A549 (cell line): ENCODE data around the gene MB21D2. TPM values are rescaled to one million over a fixed set of nuclear protein-coding genes. Genes with fewer than 3 reads are reported as not detected.

Source experiments
- ATAC-seq, 2 experiments: fragments of 200-7000 bp in 1 of 2; fragments of >200 bp in 1 of 2; cut with Nextera tagmentation in 1 of 2; cut with Tn5 transposase in 1 of 2; 3 replicates each; pipeline versions ENCODE4 v1.8.0 to v1.9.1; 2018 to 2020; ENCODE audit warnings: mild to moderate bottlenecking in 1 of 2, moderate library complexity in 1 of 2
- CTCF ChIA-PET: fragments of 300-600 bp; sonication (Branson Sonifier 250); formaldehyde crosslinking; extraction: SDS; loops from one replicate; lab custom pipeline; 2021; ENCODE audit warnings: antibody characterized with exemption, inconsistent platforms; lab: Yijun Ruan, JAX
- POLR2A ChIA-PET: fragments of 350-600 bp; formaldehyde crosslinking; extraction: SDS; loops from one replicate; lab custom pipeline; 2021; ENCODE audit warnings: antibody characterized with exemption, inconsistent platforms; lab: Yijun Ruan, JAX
- DNase-seq, 2 experiments: peaks; one replicate each; pipeline versions ENCODE4 v3.0.0 to v3.0.0-alpha.2; 2011 to 2016; ENCODE audit warnings: low read depth in 1 of 2, low spot score in 1 of 2
- FAIRE-seq: peaks from 2 replicates; lab custom pipeline; 2011; peaks lifted over from hg19 to GRCh38; lab: Jason Lieb, UNC
- H3K27ac ChIP-seq, 2 experiments: fragments of >200 bp; sonication (Bioruptor Twin); formaldehyde crosslinking; 3 replicates each; pipeline ENCODE4 v1.5.1; 2016 to 2017
- H3K4me1 ChIP-seq: fragments of >200 bp; sonication (Bioruptor Twin); formaldehyde crosslinking; 3 replicates; pipeline ENCODE4 v1.6.1; 2016
- H3K4me2 ChIP-seq: fragments of >200 bp; sonication (Bioruptor Twin); formaldehyde crosslinking; 3 replicates; pipeline ENCODE4 v1.6.1; 2016
- H3K4me3 ChIP-seq: fragments of >200 bp; sonication (Bioruptor Twin); formaldehyde crosslinking; 3 replicates; pipeline ENCODE4 v1.5.1; 2016
- H3K9me3 ChIP-seq: fragments of >200 bp; sonication (Bioruptor Twin); formaldehyde crosslinking; 3 replicates; pipeline ENCODE4 v1.6.1; 2016
- CBX2 ChIP-seq: fragments of 200-600 bp; sonication (generic); IDR thresholded peaks from 2 replicates; pipeline ENCODE4 v1.6.1; 2016; ENCODE audit warnings: low read depth, mild to moderate bottlenecking, borderline replicate concordance
- CBX8 ChIP-seq: fragments of 200-600 bp; sonication (generic); IDR thresholded peaks from 2 replicates; pipeline ENCODE4 v1.6.1; 2016
- CEBPB ChIP-seq, 2 experiments: fragments of >200 bp in 1 of 2; sonication (Bioruptor Twin) in 1 of 2; formaldehyde crosslinking in 1 of 2; IDR thresholded peaks; 2 replicates each; pipeline ENCODE4 v1.6.1; 2012 to 2016
- CHD2 ChIP-seq: fragments of 150-350 bp; IDR thresholded peaks from 2 replicates; pipeline ENCODE4 v1.6.1; 2014; ENCODE audit warnings: low read length; ENCODE audit not compliant: partially characterized antibody
- CTCF ChIP-seq: fragments of >200 bp; sonication (Bioruptor Twin); formaldehyde crosslinking; IDR thresholded peaks from 3 replicates; pipeline ENCODE4 v1.5.1; 2016
- EP300 ChIP-seq, 2 experiments: fragments of >200 bp; sonication (Bioruptor Twin); formaldehyde crosslinking; IDR thresholded peaks; 2 replicates in 1 of 2; 3 replicates in 1 of 2; pipeline ENCODE4 v1.6.1; 2016 to 2017
- FOSL2 ChIP-seq, 2 experiments: fragments of 450-650 bp in 1 of 2; fragments of >200 bp in 1 of 2; sonication (Bioruptor Twin) in 1 of 2; formaldehyde crosslinking; IDR thresholded peaks; 2 replicates each; pipeline versions ENCODE4 v1.5.0 to v1.6.1; 2016 to 2020; ENCODE audit warnings: mild to moderate bottlenecking in 1 of 2, moderate library complexity in 1 of 2
- HDAC2 ChIP-seq: fragments of 200-600 bp; sonication (generic); IDR thresholded peaks from 2 replicates; pipeline ENCODE4 v1.6.1; 2016
- HMGXB4 ChIP-seq: fragments of 250-450 bp; sonication (Bioruptor Pico); IDR thresholded peaks from 2 replicates; pipeline ENCODE4 v1.5.0; 2021; ENCODE audit warnings: mild to moderate bottlenecking, moderate library complexity, borderline replicate concordance
- HOXB5 ChIP-seq: fragments of 250-450 bp; sonication (Bioruptor Pico); IDR thresholded peaks from 2 replicates; pipeline ENCODE4 v1.5.0; 2020; ENCODE audit warnings: mild to moderate bottlenecking, moderate library complexity
- JUN ChIP-seq, 2 experiments: fragments of >200 bp; sonication (Bioruptor Twin); formaldehyde crosslinking; IDR thresholded peaks; 2 replicates in 1 of 2; 3 replicates in 1 of 2; pipeline ENCODE4 v1.6.1; 2016 to 2017
- NFE2L2 ChIP-seq: fragments of 150-350 bp; conservative IDR thresholded peaks from 2 replicates; pipeline ENCODE4 v1.6.1; 2014; ENCODE audit warnings: low read length
- PBX3 ChIP-seq: IDR thresholded peaks from 2 replicates; pipeline ENCODE4 v1.6.1; 2012
- PHF8 ChIP-seq: fragments of 200-600 bp; sonication (generic); IDR thresholded peaks from 2 replicates; pipeline ENCODE4 v1.6.1; 2016; ENCODE audit warnings: low read depth, mild to moderate bottlenecking, antibody characterized with exemption, moderate library complexity, borderline replicate concordance
- POLR2AphosphoS2 ChIP-seq: conservative IDR thresholded peaks from 2 replicates; pipeline ENCODE4 v1.6.1; 2012; ENCODE audit warnings: low read length, improper control_type of control experiment, inconsistent platforms
- RAD21 ChIP-seq, 2 experiments: fragments of >200 bp in 1 of 2; sonication (Bioruptor Twin) in 1 of 2; formaldehyde crosslinking in 1 of 2; IDR thresholded peaks in 1 of 2; conservative IDR thresholded peaks in 1 of 2; 2 replicates in 1 of 2; 3 replicates in 1 of 2; pipeline ENCODE4 v1.6.1; 2012 to 2018; ENCODE audit warnings: inconsistent platforms in 1 of 2
- SMC3 ChIP-seq: fragments of >200 bp; sonication (Bioruptor Twin); formaldehyde crosslinking; IDR thresholded peaks from 3 replicates; pipeline ENCODE4 v1.6.1; 2018; ENCODE audit warnings: inconsistent platforms
- SREBF2 ChIP-seq: fragments of 450-650 bp; IDR thresholded peaks from 2 replicates; pipeline ENCODE4 v1.6.1; 2014; ENCODE audit warnings: mild to moderate bottlenecking, moderate library complexity
- ZNF302 ChIP-seq: fragments of 250-450 bp; sonication (Bioruptor Pico); IDR thresholded peaks from 2 replicates; pipeline ENCODE4 v1.9.0; 2021; ENCODE audit warnings: inconsistent platforms, mild to moderate bottlenecking, moderate library complexity
- WGBS: methylation state at CpG from one replicate; pipeline ENCODE4 v1.1.6; 2017; ENCODE audit errors: missing lambda C conversion rate; 5-methylcytosine and 5-hydroxymethylcytosine counted together
- polyA plus RNA-seq, 4 experiments: library from polyadenylated mRNA; depleted of rRNA in 3 of 4; stranded (reverse); fragments of >200 nt; fragmentation: RNase III in 1 of 4; extraction: RNeasy Plus Mini Kit Qiagen cat#74134 plus additional on column Dnase treatment in 1 of 4; gene quantifications; 2 replicates in 3 of 4; 3 replicates in 1 of 4; pipeline ENCODE4 v1.2.3, GENCODE V29; 2011 to 2017
- TF ChIP-seq, protein P1 (sequence below): IDR thresholded peaks from 2 replicates; pipeline ENCODE4 v1.6.1; 2012

The MB21D2 gene
- polyA plus RNA-seq, 2 of the 4 experiments (the other 2 are of a cell fraction), result 4.8 to 7.5 TPM

DNA sequence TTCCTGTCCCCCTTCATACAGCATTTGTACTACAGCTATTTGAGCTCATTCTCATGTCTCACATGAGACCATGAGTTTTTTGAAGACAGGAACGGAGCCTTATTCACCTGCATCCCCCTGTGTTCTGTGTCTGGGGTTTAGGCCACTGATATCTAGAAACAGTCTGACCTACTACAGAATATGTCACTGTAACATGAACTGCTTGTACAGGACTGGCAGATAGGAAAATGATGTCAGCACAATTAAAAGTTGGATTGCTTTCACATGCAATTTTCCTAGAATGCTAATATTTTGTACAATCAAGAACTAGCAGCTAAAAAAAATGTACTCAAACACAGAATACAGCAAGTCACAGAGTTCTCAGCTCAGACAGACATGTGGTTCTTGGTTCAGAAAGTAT is 99.5 kb downstream of the MB21D2 start:
- 83% methylated on average over 1 of the region's 1 CpG for WGBS
- ChIA-PET CTCF (interaction anchor here (0.8 to 9.8 kb wide), 8 partner anchors 34 to 387 kb away, joined by 3 to 237 read pairs (median 6); partner anchors contain the start of gene MB21D2), POLR2A (no interaction called here)
- no peak for DNase-seq
- no peak for TF ChIP-seq PBX3
- TF ChIP-seq NFE2L2, result no peak
- TF ChIP-seq CTCF, result no peak
- no peak for TF ChIP-seq CEBPB (IDR thresholded peaks at IDR 0.05)
- no peak for TF ChIP-seq HMGXB4 (CRISPR knock-in tag)
- no peak for TF ChIP-seq PHF8
- TF ChIP-seq HDAC2, result no peak
- TF ChIP-seq SMC3, result no peak
- no peak for TF ChIP-seq SREBF2
- TF ChIP-seq, protein P1, sequence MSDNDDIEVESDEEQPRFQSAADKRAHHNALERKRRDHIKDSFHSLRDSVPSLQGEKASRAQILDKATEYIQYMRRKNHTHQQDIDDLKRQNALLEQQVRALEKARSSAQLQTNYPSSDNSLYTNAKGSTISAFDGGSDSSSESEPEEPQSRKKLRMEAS, result no peak
- TF ChIP-seq JUN (IDR thresholded peaks at IDR 0.05), result no peak
- H3K27ac ChIP-seq, result peak overlapping the region; percentile 65 to 74
- no peaks in the 10 kb centered on the region for H3K9me3 ChIP-seq
- no peak for FAIRE-seq
- no peak for ATAC-seq
- H3K4me3 ChIP-seq, result no peak overlapping the region
- peaks cover 52% of the 10 kb centered on the region for H3K4me1 ChIP-seq
- H3K4me2 ChIP-seq, result peak overlapping the region; percentile 66; the same call in 2 of the 3 replicates

GRCh38 chr3:192817506-192817905 is 100.2 kb downstream of the MB21D2 start:
- Histone ChIP-seq H3K27ac (peak overlapping the region; percentile 65 to 74; a peak in 4 of 6 replicates), H3K4me2 (peak overlapping the region; percentile 27; the same call in 2 of the 3 replicates), H3K9me3 (no peaks in the 10 kb centered on the region), H3K4me1 (peaks cover 52% of the 10 kb centered on the region), H3K4me3 (no peak overlapping the region)
- CTCF ChIA-PET, result interaction anchor here (0.8 to 9.8 kb wide), 14 partner anchors 9 to 388 kb away, joined by 3 to 237 read pairs (median 6); partner anchors contain the start of gene MB21D2
- POLR2A ChIA-PET, result no interaction called here
- FAIRE-seq (no peak), DNase-seq (no peak), ATAC-seq (no peak)
- 87% methylated on average over 4 of the region's 4 CpGs for WGBS
- TF ChIP-seq RAD21 (conservative IDR thresholded peaks at IDR 0.05 in 1 of 2, IDR thresholded peaks at IDR 0.05 in 1 of 2) (peak in 1 of 2 experiments; percentile 21; a peak in 1 of 5 replicates), CTCF (no peak)

DNA sequence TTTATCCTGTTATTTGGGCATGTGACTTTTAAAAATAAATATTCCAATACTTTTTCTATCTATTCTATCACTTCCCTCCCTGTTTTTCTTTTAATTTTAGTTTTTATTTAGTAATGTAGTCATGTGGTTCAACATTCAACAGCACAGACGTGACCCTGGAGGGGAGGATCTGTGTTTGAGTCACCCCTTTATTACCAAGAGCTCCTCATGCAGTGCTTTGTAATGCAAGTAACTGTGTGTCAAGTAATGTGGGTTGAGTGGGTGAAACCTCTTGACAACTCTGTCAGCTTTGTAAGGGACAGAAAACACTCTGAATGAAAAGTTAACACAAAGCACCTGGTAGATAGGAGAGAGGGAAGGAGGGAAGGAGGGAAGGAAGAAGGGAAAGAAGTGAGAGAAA is 100.6 kb downstream of the MB21D2 start:
- Histone ChIP-seq H3K9me3 (no peaks in the 10 kb centered on the region), H3K4me1 (peaks cover 52% of the 10 kb centered on the region), H3K27ac (peak overlapping the region; percentile 65 to 74; a peak in 3 of 6 replicates), H3K4me2 (peak overlapping the region; percentile 27; the same call in 2 of the 3 replicates), H3K4me3 (no peak overlapping the region)
- POLR2A ChIA-PET, result no interaction called here
- FAIRE-seq (no peak), ATAC-seq (no peak), DNase-seq (no peak)
- WGBS, result 47% methylated on average over 1 of the region's 1 CpG
- CTCF ChIA-PET, result interaction anchor here (0.5 to 9.8 kb wide), 31 partner anchors 8 to 755 kb away, joined by 3 to 237 read pairs (median 3); no protein-coding TSS in a partner anchor
- TF ChIP-seq FOSL2 (IDR thresholded peaks at IDR 0.05) (no peak), FOSL2 (CRISPR knock-in tag; IDR thresholded peaks at IDR 0.05) (no peak), HDAC2 (no peak), HOXB5 (CRISPR knock-in tag) (no peak), CTCF (no peak), CBX8 (no peak), NFE2L2 (no peak), POLR2AphosphoS2 (no peak), CHD2 (no peak), ZNF302 (CRISPR knock-in tag) (no peak), EP300 (IDR thresholded peaks at IDR 0.05) (no peak), CBX2 (no peak), SMC3 (no peak), JUN (IDR thresholded peaks at IDR 0.05) (no peak), CEBPB (IDR thresholded peaks at IDR 0.05) (no peak)
- TF ChIP-seq, protein P1, result no peak
